Esophagus squamous epithelium (tissue), 5 donors: ENCODE results near the gene NKAIN4. TPM values are rescaled to one million over a fixed set of nuclear protein-coding genes. Genes with fewer than 3 reads are reported as not detected.

ENCODE experiments used
- DNase-seq: peaks from one replicate; lab custom pipeline; 2025; lab: John Stamatoyannopoulos, UW
- H3K27ac ChIP-seq, 4 donors: fragments of 200-600 bp; sonication (generic); one replicate each; pipeline ENCODE4 v1.5.1; 2016 to 2019; ENCODE audit warnings: mild to moderate bottlenecking in 1 of 4
- H3K27me3 ChIP-seq, 4 donors: fragments of 200-600 bp; sonication (generic); 1 replicate in 3 of 4; 2 replicates in 1 of 4; pipeline versions ENCODE4 v1.5.1 to v1.6.0; 2017 to 2021; ENCODE audit warnings: antibody characterized with exemption in 1 of 4
- H3K36me3 ChIP-seq, 3 donors: fragments of 200-600 bp; sonication (generic); one replicate each; pipeline ENCODE4 v1.5.1; 2016 to 2019
- H3K4me1 ChIP-seq, 3 donors: fragments of 200-600 bp; sonication (generic); one replicate each; pipeline ENCODE4 v1.5.1; 2017 to 2019
- H3K4me3 ChIP-seq, 4 donors: fragments of 200-600 bp; sonication (generic); 1 replicate in 3 of 4; 2 replicates in 1 of 4; pipeline ENCODE4 v1.5.1; 2016 to 2019; ENCODE audit warnings: mild to moderate bottlenecking in 2 of 4, moderate library complexity in 1 of 4
- H3K9me3 ChIP-seq, 3 donors: fragments of 200-600 bp; sonication (generic); one replicate each; pipeline ENCODE4 v1.5.1; 2016 to 2019
- CTCF ChIP-seq, 6 experiments: fragments of 450-650 bp in 4 of 6; fragments of 200-600 bp in 2 of 6; sonication (generic) in 2 of 6; IDR thresholded peaks; one replicate each; pipeline ENCODE4 v1.5.1; 2016 to 2019; ENCODE audit warnings: antibody characterized with exemption in 6 of 6, mild to moderate bottlenecking in 4 of 6, moderate library complexity in 4 of 6
- POLR2A ChIP-seq, 4 donors: fragments of 450-650 bp; IDR thresholded peaks; one replicate each; pipeline ENCODE4 v1.6.1; 2017; ENCODE audit warnings: antibody characterized with exemption in 4 of 4, mild to moderate bottlenecking in 4 of 4, moderate library complexity in 3 of 4
- WGBS, 2 donors: methylation state at CpG; one replicate each; pipeline ENCODE4 v1.1.5; 2018; 5-methylcytosine and 5-hydroxymethylcytosine counted together
- intact Hi-C: fragments of 100-400 bp; cut with DNase I; formaldehyde crosslinking; loops from one replicate; pipeline ENCODE4 v1.15.0; 2022
- total RNA-seq, 4 donors: library from RNA; depleted of rRNA; stranded (reverse); fragments of >200 nt; gene quantifications; one replicate each; pipeline ENCODE4 v1.1.0, GENCODE V29; 2016
- donor health status: DM: yes; HTN: yes; CAD: no.

NKAIN4 gene
- total RNA-seq, 4 donors from 2014 or later, result not detected

GRCh38 chr20:63259734-63260460, 5.6 kb upstream of the NKAIN4 start:
- H3K4me1 ChIP-seq, result peaks cover 0 to 17% (median 3%) of the 10 kb centered on the region in 3 donors
- TF ChIP-seq POLR2A (IDR thresholded peaks at IDR 0.05) (no peak), CTCF (IDR thresholded peaks at IDR 0.05) (no peak)
- no peaks in the 10 kb centered on the region for H3K9me3 ChIP-seq
- intact Hi-C loops, result no loop called here
- no peak overlapping the region for H3K27ac ChIP-seq
- H3K27me3 ChIP-seq, result peaks cover under 1 to 95% (median 3%) of the 10 kb centered on the region in 4 donors
- no peak overlapping the region for H3K4me3 ChIP-seq
- DNase-seq, result no peak
- H3K36me3 ChIP-seq, result no peaks in the 10 kb centered on the region
- WGBS, 2 donors, result 71% methylated on average over 7 of the region's 25 CpGs; no CpG with 5 or more reads in 1 of the 2 donors

- no peak for DNase-seq
- Histone ChIP-seq H3K9me3 (no peaks in the 10 kb centered on the region), H3K4me3 (no peak overlapping the region), H3K27me3 (peaks cover 6 to 95% (median 11%) of the 10 kb centered on the region in 4 donors), H3K4me1 (peaks cover 4 to 28% (median 9%) of the 10 kb centered on the region in 3 donors), H3K27ac (no peak overlapping the region), H3K36me3 (no peaks in the 10 kb centered on the region)
- intact Hi-C loops, result no loop called here
- no peak for TF ChIP-seq CTCF (IDR thresholded peaks at IDR 0.05)
- TF ChIP-seq POLR2A (IDR thresholded peaks at IDR 0.05), result no peak
- 40 to 60% methylated on average over 1 to 8 of the region's 8 CpGs for WGBS, 2 donors
Measured at GRCh38 chr20:63258781-63259180, 4.5 kb upstream of the NKAIN4 start.

- DNase-seq, result no peak
- TF ChIP-seq CTCF (IDR thresholded peaks at IDR 0.05) (no peak), POLR2A (IDR thresholded peaks at IDR 0.05) (no peak)
- peaks cover 12 to 37% (median 17%) of the 10 kb centered on the region in 3 donors for H3K4me1 ChIP-seq
- no peak overlapping the region for H3K4me3 ChIP-seq
- WGBS, 2 donors, result 85 to 87% methylated on average over 12 to 13 of the region's 13 CpGs
- intact Hi-C loops, result no loop called here
- H3K9me3 ChIP-seq, result no peaks in the 10 kb centered on the region
- H3K36me3 ChIP-seq, result no peaks in the 10 kb centered on the region
- H3K27ac ChIP-seq, result no peak overlapping the region
- peaks cover 6 to 95% (median 13%) of the 10 kb centered on the region in 4 donors for H3K27me3 ChIP-seq
Measured at GRCh38 chr20:63257629-63258028, 3.4 kb upstream of the NKAIN4 start.

- TF ChIP-seq POLR2A (IDR thresholded peaks at IDR 0.05), result no peak
- no peak for TF ChIP-seq CTCF (IDR thresholded peaks at IDR 0.05)
- DNase-seq, result no peak
- Histone ChIP-seq H3K4me1 (peaks cover 12 to 37% (median 17%) of the 10 kb centered on the region in 3 donors), H3K36me3 (no peaks in the 10 kb centered on the region), H3K4me3 (no peak overlapping the region), H3K9me3 (no peaks in the 10 kb centered on the region), H3K27me3 (peaks cover 6 to 95% (median 13%) of the 10 kb centered on the region in 4 donors), H3K27ac (no peak overlapping the region)
- intact Hi-C loops, result no loop called here
- WGBS, 2 donors, result 83 to 87% methylated on average over 4 of the region's 4 CpGs
Measured at GRCh38 chr20:63256954-63257353, 2.7 kb upstream of the NKAIN4 start.

GRCh38 chr20:63255931-63256704, 1.9 kb upstream of the NKAIN4 start:
- DNase-seq, result no peak
- H3K27me3 ChIP-seq, result peaks cover 6 to 95% (median 13%) of the 10 kb centered on the region in 4 donors
- no peak for TF ChIP-seq POLR2A (IDR thresholded peaks at IDR 0.05)
- TF ChIP-seq CTCF (IDR thresholded peaks at IDR 0.05), result no peak
- no peak overlapping the region for H3K4me3 ChIP-seq
- intact Hi-C loops, result no loop called here
- 28 to 49% methylated on average over 14 to 24 of the region's 31 CpGs for WGBS, 2 donors
- no peaks in the 10 kb centered on the region for H3K36me3 ChIP-seq
- peaks cover 12 to 37% (median 17%) of the 10 kb centered on the region in 3 donors for H3K4me1 ChIP-seq
- no peak overlapping the region for H3K27ac ChIP-seq
- H3K9me3 ChIP-seq, result no peaks in the 10 kb centered on the region
